HG03060 (cell line): ENCODE data around the gene FBXO11.
A peak's percentile ranks its signal among the peaks of the same experiment; 100 is the strongest.
"Not testable (repeated sequence)": the region's sequence is repeated elsewhere in the genome, so short reads cannot be mapped to it uniquely, and the experiment has no call there.

Source experiments
- ATAC-seq: cut with Tn5 transposase; IDR thresholded peaks from one replicate; pipeline ENCODE4 v1.9.1; 2021; ENCODE audit warnings: low read depth, moderate number of reproducible peaks; ENCODE audit not compliant: unreplicated experiment

FBXO11 gene

GRCh38 chr2:47862949-47863348 is 43.3 kb downstream of the FBXO11 start:
- ATAC-seq: no peak

- not testable (repeated sequence) for ATAC-seq
Observed at GRCh38 chr2:47853067-47853777, 53.1 kb downstream of the FBXO11 start.

- no peak for ATAC-seq
Observed at GRCh38 chr2:47850198-47850597, 56.1 kb downstream of the FBXO11 start.

- ATAC-seq: no peak
Observed at GRCh38 chr2:47849368-47849767, 56.9 kb downstream of the FBXO11 start.

GRCh38 chr2:47844162-47844561 is 62.1 kb downstream of the FBXO11 start:
- ATAC-seq: no peak

GRCh38 chr2:47843407-47843806 is 62.9 kb downstream of the FBXO11 start:
- no peak for ATAC-seq

GRCh38 chr2:47842846-47843245 is 63.5 kb downstream of the FBXO11 start:
- ATAC-seq: no peak

GRCh38 chr2:47838686-47839085 is 67.6 kb downstream of the FBXO11 start:
- ATAC-seq: no peak

GRCh38 chr2:47838249-47838648 is 68.0 kb downstream of the FBXO11 start:
- no peak for ATAC-seq

GRCh38 chr2:47833516-47833968 is 72.8 kb downstream of the FBXO11 start:
- peak; percentile 82 for ATAC-seq

- ATAC-seq: no peak
Observed at GRCh38 chr2:47822518-47822917, 83.8 kb downstream of the FBXO11 start.

- ATAC-seq: no peak
Observed at GRCh38 chr2:47819834-47820233, 86.5 kb downstream of the FBXO11 start.

GRCh38 chr2:47818777-47819176 is 87.5 kb downstream of the FBXO11 start:
- no peak for ATAC-seq

- ATAC-seq: no peak
Observed at GRCh38 chr2:47815764-47816163, 90.5 kb downstream of the FBXO11 start.

- no peak for ATAC-seq
Observed at GRCh38 chr2:47811668-47812067, 94.6 kb downstream of the FBXO11 start.

GRCh38 chr2:47810850-47811249 is 95.4 kb downstream of the FBXO11 start:
- no peak for ATAC-seq

GRCh38 chr2:47809903-47810302 is 96.4 kb downstream of the FBXO11 start:
- ATAC-seq: no peak

- ATAC-seq: no peak
Observed at GRCh38 chr2:47808614-47809013, 97.7 kb downstream of the FBXO11 start.

GRCh38 chr2:47805850-47806249 is 100.4 kb downstream of the FBXO11 start:
- ATAC-seq: no peak

GRCh38 chr2:47803770-47804169 is 102.5 kb downstream of the FBXO11 start:
- ATAC-seq: no peak

- ATAC-seq: no peak
Observed at GRCh38 chr2:47803363-47803762, 102.9 kb downstream of the FBXO11 start.

GRCh38 chr2:47801118-47801517 is 105.2 kb downstream of the FBXO11 start:
- ATAC-seq: no peak
